AG04450 (cell line): ENCODE results near the gene ITPRID2. TPM values are rescaled to one million over a fixed set of nuclear protein-coding genes. Genes with fewer than 3 reads are reported as not detected.
A peak's percentile ranks its signal among the peaks of the same experiment; 100 is the strongest.

Experiments
- CTCF ChIA-PET: fragments of 300-600, 350-600 bp; formaldehyde crosslinking; extraction: SDS; loops from one replicate; lab custom pipeline; 2022; ENCODE audit warnings: antibody characterized with exemption, inconsistent platforms; lab: Charles Lee
- POLR2A ChIA-PET: fragments of 350-600 bp; formaldehyde crosslinking; extraction: SDS; loops from one replicate; lab custom pipeline; 2021; ENCODE audit warnings: antibody characterized with exemption, inconsistent platforms; lab: Yijun Ruan, JAX
- DNase-seq: peaks from one replicate; pipeline ENCODE4 v3.0.0-alpha.2; 2011; ENCODE audit warnings: low read depth, low spot score
- H3K27ac ChIP-seq: one replicate; pipeline ENCODE4 v1.5.1; 2012; ENCODE audit warnings: low read depth, low read length, control low read depth
- H3K27me3 ChIP-seq: one replicate; pipeline ENCODE4 v1.6.0; 2012; ENCODE audit warnings: low read length; ENCODE audit not compliant: control insufficient read depth, insufficient read depth
- H3K4me3 ChIP-seq: 2 replicates; pipeline ENCODE4 v1.5.1; 2011; ENCODE audit warnings: mild to moderate bottlenecking, low read depth, low read length, control low read depth
- H3K9me3 ChIP-seq: 2 replicates; pipeline ENCODE4 v1.5.1; 2012; ENCODE audit warnings: low read length; ENCODE audit not compliant: control insufficient read depth, insufficient read depth
- polyA plus RNA-seq: library from polyadenylated mRNA; depleted of rRNA; stranded (reverse); fragments of >200 nt; gene quantifications from 2 replicates; pipeline ENCODE4 v1.2.3, GENCODE V29; 2011
- TF ChIP-seq, protein P1 (sequence below): IDR thresholded peaks from 2 replicates; pipeline ENCODE4 v1.5.1; 2011; ENCODE audit warnings: low read depth, low read length, control low read depth, inconsistent platforms

Gene ITPRID2
- polyA plus RNA-seq, 1 experiment: 110 TPM

DNA sequence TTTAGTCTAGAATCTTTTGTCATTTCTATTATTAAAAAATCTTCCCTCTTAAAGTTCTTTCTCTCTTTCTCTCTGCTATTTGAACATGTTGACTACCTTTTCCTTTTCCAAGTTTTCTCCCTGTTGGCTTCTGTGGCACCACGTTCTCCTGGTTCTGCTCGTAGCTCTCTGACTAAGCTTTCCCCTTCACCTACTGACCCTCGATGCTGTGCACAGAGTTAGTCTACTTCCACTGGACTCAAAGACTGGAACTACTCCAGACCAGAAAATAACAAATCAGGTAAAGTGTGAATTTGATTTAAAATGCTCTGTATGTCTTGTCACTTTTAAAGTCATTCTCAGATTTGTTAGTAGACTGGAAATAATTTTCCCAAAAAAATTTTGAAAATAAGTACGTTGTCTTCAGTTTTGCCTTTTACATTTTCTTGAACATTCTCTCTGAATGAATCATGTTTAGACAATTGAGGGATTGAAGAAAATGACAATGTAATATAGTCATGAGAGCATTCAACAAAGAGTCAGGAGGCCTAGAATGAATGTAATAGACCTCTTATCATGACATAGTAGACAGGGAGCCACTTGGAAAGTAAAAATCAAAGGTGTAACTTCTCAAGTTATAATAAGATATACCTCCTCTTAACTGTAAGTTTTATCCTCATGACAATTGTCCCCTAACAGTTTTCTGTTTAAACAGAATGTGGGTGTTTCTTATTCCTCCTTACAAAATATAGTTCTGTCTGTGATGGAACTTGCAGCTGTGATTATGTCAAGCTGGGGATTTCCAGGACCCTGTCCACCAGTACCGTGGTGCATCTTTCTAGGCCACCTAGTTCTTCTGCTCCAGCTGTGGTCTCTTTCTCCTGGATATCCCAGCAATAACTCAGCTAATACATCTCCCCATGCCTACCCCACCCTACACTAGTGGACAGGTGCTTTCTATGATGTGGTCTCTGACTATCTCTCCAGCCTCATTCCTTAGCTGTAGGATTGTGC is 25.5 kb downstream of the ITPRID2 start:
- H3K4me3 ChIP-seq: no peak overlapping the region
- no peaks in the 10 kb centered on the region for H3K27me3 ChIP-seq
- H3K27ac ChIP-seq: peak overlapping the region; percentile 35
- DNase-seq: no peak
- CTCF ChIA-PET: interaction anchor here (0.9 to 1.8 kb wide), 5 partner anchors 13 to 202 kb away, joined by 3 to 10 read pairs (median 3); no protein-coding TSS in a partner anchor
- TF ChIP-seq, protein P1, sequence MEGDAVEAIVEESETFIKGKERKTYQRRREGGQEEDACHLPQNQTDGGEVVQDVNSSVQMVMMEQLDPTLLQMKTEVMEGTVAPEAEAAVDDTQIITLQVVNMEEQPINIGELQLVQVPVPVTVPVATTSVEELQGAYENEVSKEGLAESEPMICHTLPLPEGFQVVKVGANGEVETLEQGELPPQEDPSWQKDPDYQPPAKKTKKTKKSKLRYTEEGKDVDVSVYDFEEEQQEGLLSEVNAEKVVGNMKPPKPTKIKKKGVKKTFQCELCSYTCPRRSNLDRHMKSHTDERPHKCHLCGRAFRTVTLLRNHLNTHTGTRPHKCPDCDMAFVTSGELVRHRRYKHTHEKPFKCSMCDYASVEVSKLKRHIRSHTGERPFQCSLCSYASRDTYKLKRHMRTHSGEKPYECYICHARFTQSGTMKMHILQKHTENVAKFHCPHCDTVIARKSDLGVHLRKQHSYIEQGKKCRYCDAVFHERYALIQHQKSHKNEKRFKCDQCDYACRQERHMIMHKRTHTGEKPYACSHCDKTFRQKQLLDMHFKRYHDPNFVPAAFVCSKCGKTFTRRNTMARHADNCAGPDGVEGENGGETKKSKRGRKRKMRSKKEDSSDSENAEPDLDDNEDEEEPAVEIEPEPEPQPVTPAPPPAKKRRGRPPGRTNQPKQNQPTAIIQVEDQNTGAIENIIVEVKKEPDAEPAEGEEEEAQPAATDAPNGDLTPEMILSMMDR: no peak
- no peaks in the 10 kb centered on the region for H3K9me3 ChIP-seq
- POLR2A ChIA-PET: no interaction called here

DNA sequence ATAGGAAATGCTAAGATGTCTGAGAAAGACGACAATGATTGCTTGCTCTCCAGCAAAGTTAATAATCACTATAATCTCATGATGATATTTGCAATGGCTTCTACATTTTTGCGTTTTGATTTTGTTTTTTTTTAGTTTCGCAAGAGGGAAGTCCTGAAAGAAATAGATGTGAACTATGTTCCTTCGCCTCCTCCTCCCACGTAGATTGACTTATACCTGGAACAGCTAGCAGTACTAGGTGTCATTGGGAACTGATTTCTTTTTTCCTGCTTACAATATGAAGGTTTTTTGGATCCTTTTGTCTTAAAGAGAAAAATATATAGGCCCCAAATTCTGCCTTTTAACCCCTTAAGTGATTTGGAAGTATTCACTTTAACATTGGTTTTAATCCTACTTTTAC is 26.7 kb downstream of the ITPRID2 start:
- TF ChIP-seq, protein P1: no peak
- no peak for DNase-seq
- ChIA-PET POLR2A (no interaction called here), CTCF (no interaction called here)
- no peak overlapping the region for H3K4me3 ChIP-seq
- no peaks in the 10 kb centered on the region for H3K27me3 ChIP-seq
- no peaks in the 10 kb centered on the region for H3K9me3 ChIP-seq
- no peak overlapping the region for H3K27ac ChIP-seq

DNA sequence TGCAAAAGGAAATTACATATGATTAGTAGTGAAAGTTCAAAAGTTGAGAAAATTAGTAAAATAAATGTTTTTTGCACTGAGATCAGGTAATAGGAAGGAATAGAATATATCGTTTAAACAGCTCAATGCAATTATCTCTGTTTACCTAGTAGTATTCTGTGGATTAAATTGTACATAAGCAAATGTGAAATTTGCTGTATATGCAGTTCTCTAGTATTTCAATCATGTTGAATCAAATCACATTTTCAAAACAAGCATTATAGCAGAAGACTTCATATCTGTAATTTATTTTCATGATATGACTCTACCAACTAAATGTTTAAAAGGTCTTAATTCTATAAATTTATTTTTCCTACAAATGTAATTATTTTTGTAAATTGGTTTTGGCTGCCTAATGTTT is 31.6 kb downstream of the ITPRID2 start:
- CTCF ChIA-PET: interaction anchor here (1.7 to 1.8 kb wide), 2 partner anchors 18 to 180 kb away, joined by 6 to 9 read pairs; no protein-coding TSS in a partner anchor
- no peaks in the 10 kb centered on the region for H3K27me3 ChIP-seq
- H3K4me3 ChIP-seq: no peak overlapping the region
- H3K27ac ChIP-seq: no peak overlapping the region
- DNase-seq: no peak
- TF ChIP-seq, protein P1: no peak
- POLR2A ChIA-PET: no interaction called here
- no peaks in the 10 kb centered on the region for H3K9me3 ChIP-seq

DNA sequence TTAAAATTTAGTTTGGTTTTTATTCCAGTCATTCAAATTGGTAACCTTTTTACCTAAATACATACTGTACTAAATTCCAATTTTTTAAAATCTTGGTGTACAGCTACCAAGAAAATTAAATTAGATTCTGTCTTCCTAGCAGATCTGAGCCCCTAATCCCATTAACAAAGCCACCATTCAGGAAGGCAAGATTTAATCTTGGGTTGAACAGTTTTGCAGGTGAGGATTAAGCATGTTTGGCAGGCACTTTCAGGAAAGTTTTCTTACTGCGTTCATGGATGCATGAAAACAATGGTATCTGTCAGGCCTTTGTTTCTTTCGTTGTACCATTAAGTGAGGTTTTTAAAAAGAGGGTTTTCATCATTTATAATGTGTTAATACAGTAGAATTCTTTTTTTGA is 32.8 kb downstream of the ITPRID2 start:
- TF ChIP-seq, protein P1: no peak
- no peak overlapping the region for H3K4me3 ChIP-seq
- no peaks in the 10 kb centered on the region for H3K27me3 ChIP-seq
- H3K27ac ChIP-seq: no peak overlapping the region
- ChIA-PET POLR2A (no interaction called here), CTCF (interaction anchor here (0.9 to 1.7 kb wide), 3 partner anchors 16 to 154 kb away, joined by 3 to 4 read pairs (median 3); no protein-coding TSS in a partner anchor)
- no peaks in the 10 kb centered on the region; the same call in 1 of the 2 replicates for H3K9me3 ChIP-seq
- DNase-seq: no peak

DNA sequence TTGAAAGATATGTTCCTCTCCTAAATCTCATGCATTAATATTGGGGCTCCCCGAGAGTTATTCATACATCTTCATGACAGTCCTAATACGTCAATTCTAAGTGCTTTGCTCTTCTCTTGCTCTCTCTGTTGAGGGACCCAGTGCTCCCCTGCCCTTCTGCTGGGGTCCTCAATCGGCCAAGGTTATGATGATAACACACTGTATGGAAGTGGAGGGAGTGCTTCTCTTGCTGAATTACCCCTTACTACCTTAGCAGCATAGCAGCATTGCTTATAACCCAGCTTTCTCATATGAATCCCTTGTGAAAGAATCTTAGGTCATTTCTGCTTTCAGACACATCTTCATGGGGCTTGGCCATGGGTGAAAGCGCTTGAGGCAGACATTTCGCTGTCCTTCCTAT is 43.2 kb downstream of the ITPRID2 start:
- ChIA-PET CTCF (no interaction called here), POLR2A (no interaction called here)

More for the DNA sequence above, 43.2 kb downstream of the ITPRID2 start:
- TF ChIP-seq, protein P1: no peak
- Histone ChIP-seq H3K9me3 (no peaks in the 10 kb centered on the region), H3K27me3 (no peaks in the 10 kb centered on the region), H3K27ac (no peak overlapping the region), H3K4me3 (no peak overlapping the region)
- no peak for DNase-seq
